K562 (cell line): Measurements from ENCODE around the gene SLC2A2. TPM values are rescaled to one million over a fixed set of nuclear protein-coding genes. Genes with fewer than 3 reads are reported as not detected.

Experiments used
- ATAC-seq: fragments of 200-7000 bp; cut with Tn5 transposase; 3 replicates; pipeline ENCODE4 v1.9.1; 2020; ENCODE audit warnings: moderate library complexity
- BruUV-seq: library from RNA; stranded (reverse); fragments of 400-500 nt; replicated peaks from 2 replicates; lab custom pipeline; 2021; lab: Mats Ljungman, UMichigan
- CTCF ChIA-PET: fragments of 300-600 bp; formaldehyde crosslinking; extraction: SDS; loops from one replicate; lab custom pipeline; 2021; ENCODE audit warnings: low intra/inter-chr PET ratio; lab: Yijun Ruan, JAX
- POLR2A ChIA-PET: fragments of 300-600, 350-650 bp; sonication (Branson Sonifier 250); formaldehyde crosslinking; extraction: SDS; loops from one replicate; lab custom pipeline; 2021; ENCODE audit warnings: antibody characterized with exemption, inconsistent platforms; lab: Yijun Ruan, JAX
- DNase-seq, 4 experiments: peaks; one replicate each; pipeline versions ENCODE4 v3.0.0 to v3.0.0-alpha.2; 2011 to 2018; ENCODE audit warnings: low spot score in 3 of 4, mixed read lengths in 3 of 4; ENCODE audit errors: extremely low read depth in 1 of 4
- FAIRE-seq: peaks from 2 replicates; lab custom pipeline; 2011; peaks lifted over from hg19 to GRCh38; lab: Jason Lieb, UNC
- H2AFZ ChIP-seq: 2 replicates; pipeline ENCODE4 v1.6.0; 2011; ENCODE audit warnings: low read depth, low read length, control low read depth, inconsistent platforms
- H3K27ac ChIP-seq: fragments of 200-600 bp; 3 replicates; pipeline ENCODE4 v1.8.0; 2011; ENCODE audit warnings: low read depth, mild to moderate bottlenecking, control low read depth, inconsistent platforms, low read length, moderate library complexity, mixed read lengths; ENCODE audit errors: extremely low read depth
- H3K27me3 ChIP-seq, 2 experiments: fragments of 300-600 bp in 1 of 2; 2 replicates in 1 of 2; 3 replicates in 1 of 2; pipeline versions ENCODE4 v1.6.0 to v1.8.0; 2011; ENCODE audit warnings: inconsistent platforms in 2 of 2, low read length in 2 of 2, mild to moderate bottlenecking in 1 of 2, mixed read lengths in 1 of 2, moderate library complexity in 1 of 2; ENCODE audit not compliant: control insufficient read depth in 2 of 2, insufficient read depth in 2 of 2
- H3K36me3 ChIP-seq: fragments of 300-600 bp; 3 replicates; pipeline ENCODE4 v1.8.0; 2011; ENCODE audit warnings: mild to moderate bottlenecking, low read length, inconsistent platforms; ENCODE audit not compliant: control insufficient read depth, insufficient read depth
- H3K4me1 ChIP-seq, 2 experiments: fragments of 200-600 bp in 1 of 2; replicated peaks in 1 of 2; 2 replicates in 1 of 2; 3 replicates in 1 of 2; pipeline versions ENCODE4 v1.5.1 to v1.8.0; 2011; ENCODE audit warnings: inconsistent platforms in 2 of 2, low read length in 2 of 2, mild to moderate bottlenecking in 1 of 2, mixed read lengths in 1 of 2, moderate library complexity in 1 of 2; ENCODE audit not compliant: control insufficient read depth in 2 of 2, insufficient read depth in 2 of 2
- H3K4me2 ChIP-seq: 2 replicates; pipeline ENCODE4 v1.6.1; 2011; ENCODE audit warnings: low read length, control low read depth, inconsistent platforms, mixed read lengths; ENCODE audit not compliant: insufficient read depth
- H3K4me3 ChIP-seq: fragments of 200-600 bp; sonication (generic), shearing (Covaris generic); 2 replicates; pipeline ENCODE4 v1.5.1; 2016; ENCODE audit warnings: control low read depth, inconsistent platforms
- H3K79me2 ChIP-seq: fragments of 200-600 bp; 3 replicates; pipeline ENCODE4 v1.8.0; 2011; ENCODE audit warnings: low read length, inconsistent platforms; ENCODE audit not compliant: control insufficient read depth, insufficient read depth
- H3K9ac ChIP-seq, 2 experiments: 2 replicates each; pipeline versions ENCODE4 v1.6.0 to v1.6.1; 2011; ENCODE audit warnings: low read depth in 2 of 2, low read length in 2 of 2, control low read depth in 1 of 2, inconsistent platforms in 1 of 2, mild to moderate bottlenecking in 1 of 2, mixed read lengths in 1 of 2; ENCODE audit not compliant: insufficient read depth in 1 of 2
- H3K9me1 ChIP-seq: one replicate; pipeline ENCODE4 v1.6.0; 2011; ENCODE audit warnings: inconsistent platforms, mild to moderate bottlenecking, low read length, moderate library complexity; ENCODE audit not compliant: control insufficient read depth, insufficient read depth
- H3K9me3 ChIP-seq: replicated peaks from 2 replicates; pipeline ENCODE4 v1.5.1; 2011; ENCODE audit warnings: low read depth, low read length, inconsistent platforms; ENCODE audit not compliant: control insufficient read depth, insufficient read depth
- H4K20me1 ChIP-seq: replicated peaks from 2 replicates; pipeline ENCODE4 v1.6.1; 2011; ENCODE audit warnings: low read length, inconsistent platforms, mixed read lengths; ENCODE audit not compliant: control insufficient read depth, insufficient read depth
- FOSL1 ChIP-seq: fragments of 200-800 bp; sonication (Bioruptor generic); conservative IDR thresholded peaks from 2 replicates; pipeline ENCODE4 v1.6.1; 2016; ENCODE audit warnings: missing genetic modification characterization, missing compliant biosample characterization
- HNRNPH1 ChIP-seq: fragments of 200-400 bp; formaldehyde crosslinking; optimal IDR thresholded peaks from 2 replicates; pipeline ENCODE3; 2017; ENCODE audit warnings: low read depth, mild to moderate bottlenecking, low read length, moderate library complexity
- JUND ChIP-seq, 2 experiments: IDR thresholded peaks; 2 replicates in 1 of 2; 3 replicates in 1 of 2; pipeline ENCODE4 v1.6.1; 2011; ENCODE audit warnings: borderline replicate concordance in 2 of 2, low read depth in 2 of 2, low read length in 2 of 2, improper control_type of control experiment in 1 of 2, missing biosample characterization in 1 of 2, missing genetic modification characterization in 1 of 2, missing genetic modification reagents in 1 of 2
- KLF16 ChIP-seq: IDR thresholded peaks from 2 replicates; pipeline ENCODE4 v1.6.1; 2016; ENCODE audit warnings: antibody characterized with exemption
- MXI1 ChIP-seq: IDR thresholded peaks from 2 replicates; pipeline ENCODE4 v1.6.1; 2011; ENCODE audit warnings: low read depth, mild to moderate bottlenecking, improper control_type of control experiment, low read length
- MYBL2 ChIP-seq, 2 experiments: fragments of 450-650 bp in 1 of 2; sonication (generic) in 1 of 2; formaldehyde crosslinking in 1 of 2; IDR thresholded peaks; 2 replicates each; pipeline versions ENCODE4 v1.6.1 to v1.8.1; 2017 to 2022; ENCODE audit warnings: borderline replicate concordance in 1 of 2, inconsistent platforms in 1 of 2, low read depth in 1 of 2, mild to moderate bottlenecking in 1 of 2, missing genetic modification reagents in 1 of 2, moderate library complexity in 1 of 2
- PTBP1 ChIP-seq: fragments of 200-400 bp; formaldehyde crosslinking; IDR thresholded peaks from 2 replicates; pipeline ENCODE4 v1.6.1; 2017; ENCODE audit warnings: low read depth, low read length
- WGBS: fragments of 100-300 bp; shearing (Covaris generic); methylation state at CpG from one replicate; pipeline ENCODE4 v1.1.6; 2016; ENCODE audit warnings: low coverage, mixed read lengths; ENCODE audit not compliant: insufficient coverage; ENCODE audit errors: missing lambda C conversion rate; 5-methylcytosine and 5-hydroxymethylcytosine counted together
- in situ Hi-C: fragments of 300-500 bp; cut with MboI; formaldehyde crosslinking; loops from 4 replicates; pipeline ENCODE4 v1.15.0; 2018; ENCODE audit warnings: inconsistent platforms, mixed read lengths
- intact Hi-C: fragments of 100-400 bp; cut with micrococcal nuclease; formaldehyde crosslinking; loops from 2 replicates; pipeline ENCODE4 v1.14.2; 2022
- polyA plus RNA-seq, 8 experiments: library from polyadenylated mRNA; depleted of rRNA in 4 of 8; stranded (reverse) in 5 of 8; unstranded in 3 of 8; fragments of >200 nt; fragmentation: Nextera tagmentation in 2 of 8; fragmentation: Illumina TruSeq in 1 of 8; extraction: Ambion mirVana in 2 of 8; extraction: Trizol in 1 of 8; gene quantifications; 2 replicates each; pipeline versions ENCODE4 v1.2.1 to v1.2.3, GENCODE V29; 2011 to 2014; ENCODE audit warnings: inconsistent platforms in 1 of 8, missing spikeins in 1 of 8
- total RNA-seq, 7 experiments: library from RNA; depleted of rRNA in 6 of 7; stranded (reverse); fragments of >200 nt in 6 of 7; fragmentation: Illumina TruSeq in 2 of 7; extraction: Trizol in 2 of 7; gene quantifications; 2 replicates each; pipeline versions ENCODE4 v1.2.1 to v1.2.3, GENCODE V29; 2011 to 2021; ENCODE audit warnings: low replicate concordance in 1 of 7
- TF ChIP-seq, protein P1 (sequence below), 2 experiments: fragments of 450-650 bp in 1 of 2; sonication (generic) in 1 of 2; formaldehyde crosslinking in 1 of 2; IDR thresholded peaks in 1 of 2; conservative IDR thresholded peaks in 1 of 2; 2 replicates each; pipeline versions ENCODE4 v1.6.1 to v1.8.1; 2016 to 2023; ENCODE audit warnings: mild to moderate bottlenecking in 2 of 2, moderate library complexity in 2 of 2, inconsistent platforms in 1 of 2, missing genetic modification reagents in 1 of 2
- TF ChIP-seq, protein P2 (sequence below), 2 experiments: IDR thresholded peaks in 1 of 2; conservative IDR thresholded peaks in 1 of 2; 2 replicates each; pipeline ENCODE4 v1.6.1; 2016; ENCODE audit warnings: low read depth in 2 of 2, mild to moderate bottlenecking in 1 of 2, missing compliant biosample characterization in 1 of 2, missing genetic modification characterization in 1 of 2, moderate library complexity in 1 of 2

The SLC2A2 gene
- total and polyA plus RNA-seq, 9 of the 15 experiments (the other 6 are each of a cell fraction or from before 2014, with no cell fraction given), result 0.18 TPM; not detected in 8

DNA sequence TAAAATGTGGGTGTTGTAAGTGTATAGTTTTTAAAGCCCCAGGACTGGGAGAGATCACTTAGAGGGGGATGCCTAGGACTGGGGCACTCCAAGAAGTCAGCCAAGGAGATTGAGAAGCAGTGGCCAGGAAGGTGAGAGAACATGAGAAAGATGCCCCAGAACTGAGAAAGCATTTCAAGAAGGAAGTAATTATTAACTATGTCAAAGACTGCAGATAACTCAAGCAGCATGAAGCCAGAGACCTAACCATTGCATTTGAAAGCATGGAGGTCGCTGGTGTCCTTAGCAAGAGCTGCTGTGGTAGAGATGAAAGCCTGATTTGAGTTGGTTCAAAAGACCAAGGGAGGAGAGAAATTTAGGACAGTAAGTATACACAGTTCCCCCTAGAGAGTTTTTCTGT, 30.6 kb upstream of the SLC2A2 start:
- ATAC-seq, result no peak
- H3K9me3 ChIP-seq, result no peaks in the 10 kb centered on the region
- no TSS peak for BruUV-seq
- H3K79me2 ChIP-seq, result no peaks in the 10 kb centered on the region
- no peak overlapping the region for H3K4me3 ChIP-seq
- H2AFZ ChIP-seq, result no peak overlapping the region
- no peak overlapping the region for H3K4me2 ChIP-seq
- FAIRE-seq, result no peak
- 14% methylated on average over 1 of the region's 1 CpG for WGBS
- H3K27me3 ChIP-seq, result no peaks in the 10 kb centered on the region; a peak in 1 of 5 replicates
- ChIA-PET POLR2A (no interaction called here), CTCF (no interaction called here)
- no peaks in the 10 kb centered on the region for H3K9me1 ChIP-seq
- intact Hi-C loops (no loop called here), in situ Hi-C loops (no loop called here)
- no peaks in the 10 kb centered on the region for H4K20me1 ChIP-seq
- no peak overlapping the region for H3K27ac ChIP-seq
- DNase-seq, result no peak
- H3K4me1 ChIP-seq, result 0 out of 5 replicates have a peak, but pooled peaks cover 0 to 2% of the 10 kb centered on the region in 2 experiments
- TF ChIP-seq MXI1, result no peak
- no peak for TF ChIP-seq KLF16
- no peak for TF ChIP-seq MYBL2 (IDR thresholded peaks at IDR 0.05; ENCODE audit: low read depth)
- TF ChIP-seq MYBL2 (CRISPR knock-in tag; IDR thresholded peaks at IDR 0.05; ENCODE audit: borderline replicate concordance), result no peak
- no peak for TF ChIP-seq HNRNPH1
- no peak for TF ChIP-seq PTBP1
- H3K9ac ChIP-seq, result no peak overlapping the region
- no peaks in the 10 kb centered on the region for H3K36me3 ChIP-seq

DNA sequence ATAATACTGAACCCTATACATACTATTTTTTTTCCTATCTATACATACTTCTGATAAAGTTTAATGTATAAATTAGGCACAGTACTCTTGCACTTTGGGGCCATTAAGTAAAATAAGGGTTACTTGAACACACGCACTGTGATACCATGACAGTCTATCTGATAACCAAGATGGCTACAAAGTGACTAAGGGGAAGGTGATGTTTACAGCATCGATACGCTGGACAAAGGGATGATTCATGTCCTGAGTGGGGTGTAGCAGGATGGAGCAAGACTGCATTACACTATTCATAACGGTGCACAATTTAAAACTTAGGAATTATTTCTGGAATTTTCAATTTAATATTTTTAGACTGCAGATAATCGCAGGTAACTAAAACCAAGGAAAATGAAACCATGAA, 30.0 kb upstream of the SLC2A2 start:
- intact Hi-C loops, result no loop called here
- TF ChIP-seq JUND (IDR thresholded peaks at IDR 0.05; ENCODE audit: borderline replicate concordance, low read depth, low read length), result peak; percentile 47; the same call in 1 of the 2 replicates
- no peak for TF ChIP-seq JUND (tag; IDR thresholded peaks at IDR 0.05; ENCODE audit: borderline replicate concordance, low read depth, low read length)
- TF ChIP-seq, protein P1, sequence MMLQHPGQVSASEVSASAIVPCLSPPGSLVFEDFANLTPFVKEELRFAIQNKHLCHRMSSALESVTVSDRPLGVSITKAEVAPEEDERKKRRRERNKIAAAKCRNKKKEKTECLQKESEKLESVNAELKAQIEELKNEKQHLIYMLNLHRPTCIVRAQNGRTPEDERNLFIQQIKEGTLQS (IDR thresholded peaks at IDR 0.05), result peak; percentile 48
- TF ChIP-seq, protein P1 (CRISPR knock-in tag; conservative IDR thresholded peaks at IDR 0.05), result no peak
- TF ChIP-seq, protein P2, sequence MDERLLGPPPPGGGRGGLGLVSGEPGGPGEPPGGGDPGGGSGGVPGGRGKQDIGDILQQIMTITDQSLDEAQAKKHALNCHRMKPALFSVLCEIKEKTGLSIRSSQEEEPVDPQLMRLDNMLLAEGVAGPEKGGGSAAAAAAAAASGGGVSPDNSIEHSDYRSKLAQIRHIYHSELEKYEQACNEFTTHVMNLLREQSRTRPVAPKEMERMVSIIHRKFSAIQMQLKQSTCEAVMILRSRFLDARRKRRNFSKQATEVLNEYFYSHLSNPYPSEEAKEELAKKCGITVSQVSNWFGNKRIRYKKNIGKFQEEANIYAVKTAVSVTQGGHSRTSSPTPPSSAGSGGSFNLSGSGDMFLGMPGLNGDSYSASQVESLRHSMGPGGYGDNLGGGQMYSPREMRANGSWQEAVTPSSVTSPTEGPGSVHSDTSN (CRISPR knock-in tag; IDR thresholded peaks at IDR 0.05; ENCODE audit: low read depth), result no peak
- TF ChIP-seq, protein P2 (tag; conservative IDR thresholded peaks at IDR 0.05; ENCODE audit: low read depth), result 0 out of 2 replicates have a peak, but pooled peaks have one; percentile 18
- TF ChIP-seq FOSL1 (tag), result peak; percentile 81

More for the DNA sequence above, 30.0 kb upstream of the SLC2A2 start:
- H4K20me1 ChIP-seq, result no peaks in the 10 kb centered on the region
- H3K9me1 ChIP-seq, result no peaks in the 10 kb centered on the region
- H3K9ac ChIP-seq, result no peak overlapping the region
- H3K9me3 ChIP-seq, result no peaks in the 10 kb centered on the region
- no peak overlapping the region for H3K4me2 ChIP-seq
- no peaks in the 10 kb centered on the region for H3K36me3 ChIP-seq
- no peak overlapping the region for H3K4me3 ChIP-seq
- no peaks in the 10 kb centered on the region; a peak in 1 of 5 replicates for H3K27me3 ChIP-seq
- no peaks in the 10 kb centered on the region for H3K79me2 ChIP-seq
- DNase-seq (peak in 1 of 4 experiments; percentile 18), FAIRE-seq (no peak), ATAC-seq (peak; percentile 59; the same call in 2 of the 3 replicates)
- ChIA-PET CTCF (no interaction called here), POLR2A (no interaction called here)
- H3K27ac ChIP-seq, result no peak overlapping the region
- H2AFZ ChIP-seq, result no peak overlapping the region
- in situ Hi-C loops, result no loop called here
- 10% methylated on average over 5 of the region's 5 CpGs for WGBS
- 0 out of 5 replicates have a peak, but pooled peaks cover 0 to 2% of the 10 kb centered on the region in 2 experiments for H3K4me1 ChIP-seq
- BruUV-seq, result no TSS peak
